Prostate gland (tissue), 2 donors: ENCODE results near the gene MIER2. TPM values are rescaled to one million over a fixed set of nuclear protein-coding genes. Genes with fewer than 3 reads are reported as not detected.

ENCODE experiments used
- DNase-seq: peaks from one replicate; pipeline ENCODE4 v3.0.0-alpha.2; 2019; ENCODE audit warnings: low spot score
- H3K27ac ChIP-seq, 2 donors: fragments of 200-600 bp; sonication (generic); 2 replicates each; pipeline ENCODE4 v1.5.1; 2017 to 2019
- H3K27me3 ChIP-seq: fragments of 200-600 bp; sonication (generic); replicated peaks from 2 replicates; pipeline ENCODE4 v1.5.1; 2019; ENCODE audit not compliant: insufficient read depth
- H3K36me3 ChIP-seq, 2 donors: fragments of 200-600 bp; sonication (generic); 1 replicate in 1 of 2; 2 replicates in 1 of 2; pipeline versions ENCODE4 v1.5.1 to v1.8.1; 2017 to 2019
- H3K4me1 ChIP-seq: fragments of 200-600 bp; sonication (generic); replicated peaks from 2 replicates; pipeline ENCODE4 v1.5.1; 2019
- H3K4me3 ChIP-seq, 2 donors: fragments of 200-600 bp; sonication (generic); 2 replicates each; pipeline ENCODE4 v1.5.1; 2017 to 2019
- H3K9me3 ChIP-seq: fragments of 200-600 bp; sonication (generic); 2 replicates; pipeline ENCODE4 v1.5.1; 2017
- CTCF ChIP-seq, 4 experiments: fragments of 200-600 bp in 2 of 4; fragments of 450-650 bp in 2 of 4; sonication (generic) in 2 of 4; IDR thresholded peaks; 1 replicate in 3 of 4; 2 replicates in 1 of 4; pipeline ENCODE4 v1.5.1; 2016 to 2019; ENCODE audit warnings: antibody characterized with exemption in 4 of 4, mild to moderate bottlenecking in 2 of 4, moderate library complexity in 2 of 4
- POLR2A ChIP-seq: fragments of 450-650 bp; IDR thresholded peaks from one replicate; pipeline ENCODE4 v1.6.1; 2016; ENCODE audit warnings: antibody characterized with exemption, mild to moderate bottlenecking
- POLR2AphosphoS5 ChIP-seq: sonication (generic); formaldehyde crosslinking; IDR thresholded peaks from one replicate; pipeline ENCODE4 v1.6.1; 2017; ENCODE audit warnings: antibody characterized with exemption
- WGBS: methylation state at CpG from one replicate; pipeline ENCODE4 v1.1.5; 2018; 5-methylcytosine and 5-hydroxymethylcytosine counted together
- intact Hi-C: fragments of 100-400 bp; cut with DNase I; formaldehyde crosslinking; loops from one replicate; pipeline ENCODE4 v1.14.2; 2022
- total RNA-seq, 2 donors: library from RNA; depleted of rRNA; stranded (reverse); fragments of >200 nt; gene quantifications; one replicate each; pipeline ENCODE4 v1.1.0, GENCODE V29; 2016

The MIER2 gene
- total RNA-seq, 2 donors from 2014 or later: 16.9 to 37.1 TPM

GRCh38 chr19:335486-336066, 9.0 kb downstream of the MIER2 start:
- Histone ChIP-seq H3K36me3 (peaks cover 2 to 7% of the 10 kb centered on the region in 2 donors), H3K27ac (no peak overlapping the region), H3K4me1 (peaks cover under 1% of the 10 kb centered on the region), H3K9me3 (no peaks in the 10 kb centered on the region), H3K4me3 (no peak overlapping the region), H3K27me3 (no peaks in the 10 kb centered on the region)
- 92% methylated on average over 16 of the region's 21 CpGs for WGBS
- no peak for TF ChIP-seq POLR2AphosphoS5
- no peak for TF ChIP-seq POLR2A
- no peak for TF ChIP-seq CTCF (IDR thresholded peaks at IDR 0.05)
- DNase-seq: no peak
- intact Hi-C loops: no loop called here

- intact Hi-C loops: no loop called here
- H3K4me1 ChIP-seq: no peaks in the 10 kb centered on the region
- no peak for DNase-seq
- no peaks in the 10 kb centered on the region for H3K9me3 ChIP-seq
- H3K4me3 ChIP-seq: no peak overlapping the region
- peaks cover 6 to 8% of the 10 kb centered on the region in 2 donors for H3K36me3 ChIP-seq
- H3K27ac ChIP-seq: no peak overlapping the region
- 81% methylated on average over 6 of the region's 9 CpGs for WGBS
- no peaks in the 10 kb centered on the region for H3K27me3 ChIP-seq
- TF ChIP-seq POLR2A: no peak
- no peak for TF ChIP-seq CTCF (IDR thresholded peaks at IDR 0.05)
- TF ChIP-seq POLR2AphosphoS5: no peak
Measured at GRCh38 chr19:335072-335471, 9.5 kb downstream of the MIER2 start.

GRCh38 chr19:334296-335071, 10.1 kb downstream of the MIER2 start:
- no peak overlapping the region for H3K27ac ChIP-seq
- no peak overlapping the region for H3K4me3 ChIP-seq
- no peaks in the 10 kb centered on the region for H3K4me1 ChIP-seq
- no peaks in the 10 kb centered on the region for H3K27me3 ChIP-seq
- H3K36me3 ChIP-seq: peaks cover 8 to 11% of the 10 kb centered on the region in 2 donors
- no peaks in the 10 kb centered on the region for H3K9me3 ChIP-seq
- WGBS: 85% methylated on average over 19 of the region's 19 CpGs
- TF ChIP-seq POLR2A (no peak), CTCF (IDR thresholded peaks at IDR 0.05) (no peak), POLR2AphosphoS5 (no peak)
- intact Hi-C loops: no loop called here
- no peak for DNase-seq

- no peak overlapping the region for H3K4me3 ChIP-seq
- TF ChIP-seq POLR2A (no peak), CTCF (IDR thresholded peaks at IDR 0.05) (no peak), POLR2AphosphoS5 (no peak)
- no peaks in the 10 kb centered on the region for H3K9me3 ChIP-seq
- intact Hi-C loops: no loop called here
- H3K27me3 ChIP-seq: no peaks in the 10 kb centered on the region
- DNase-seq: no peak
- no peak overlapping the region for H3K27ac ChIP-seq
- peaks cover 22 to 34% of the 10 kb centered on the region in 2 donors for H3K36me3 ChIP-seq
- WGBS: 98% methylated on average over 8 of the region's 8 CpGs
- no peaks in the 10 kb centered on the region for H3K4me1 ChIP-seq
Measured at GRCh38 chr19:330503-330902, 14.1 kb downstream of the MIER2 start.

- DNase-seq: no peak
- WGBS: 97% methylated on average over 7 of the region's 7 CpGs
- TF ChIP-seq POLR2A: no peak
- TF ChIP-seq POLR2AphosphoS5: no peak
- intact Hi-C loops: no loop called here
- no peaks in the 10 kb centered on the region for H3K4me1 ChIP-seq
- H3K36me3 ChIP-seq: peaks cover 28 to 41% of the 10 kb centered on the region in 2 donors
- H3K27me3 ChIP-seq: no peaks in the 10 kb centered on the region
- H3K4me3 ChIP-seq: no peak overlapping the region
- H3K27ac ChIP-seq: no peak overlapping the region
- no peaks in the 10 kb centered on the region for H3K9me3 ChIP-seq
Measured at GRCh38 chr19:329876-330275, 14.7 kb downstream of the MIER2 start.
